Peyer's patch (tissue), 4 donors: ENCODE measurements around the gene TNFRSF18.

Experiments
- CTCF ChIP-seq, 6 experiments: fragments of 450-650 bp in 4 of 6; fragments of 200-600 bp in 2 of 6; sonication (generic) in 1 of 6; IDR thresholded peaks; one replicate each; pipeline ENCODE4 v1.5.1; 2017 to 2019; ENCODE audit warnings: antibody characterized with exemption in 6 of 6, mild to moderate bottlenecking in 3 of 6, moderate library complexity in 1 of 6
- POLR2A ChIP-seq, 2 donors: fragments of 450-650 bp; IDR thresholded peaks; one replicate each; pipeline ENCODE4 v1.5.1; 2017; ENCODE audit warnings: antibody characterized with exemption in 2 of 2, mild to moderate bottlenecking in 2 of 2, moderate library complexity in 2 of 2

- TF ChIP-seq POLR2A (IDR thresholded peaks at IDR 0.05) = no peak
- TF ChIP-seq CTCF (IDR thresholded peaks at IDR 0.05) = no peak
Observed at GRCh38 chr1:1183221-1183747, 23.1 kb downstream of the TNFRSF18 start.
